ENCODE measurements around the gene AKNA. TPM values are rescaled to one million over a fixed set of nuclear protein-coding genes. Genes with fewer than 3 reads are reported as not detected.

Gene AKNA
- total RNA-seq, 3 donors from 2014 or later = 20.1 to 52.0 (median 35.7) TPM

- no peaks in the 10 kb centered on the region for H3K4me1 ChIP-seq
- TF ChIP-seq POLR2AphosphoS5 (IDR thresholded peaks at IDR 0.05) (no peak), CTCF (IDR thresholded peaks at IDR 0.05) (no peak), POLR2A (IDR thresholded peaks at IDR 0.05) (no peak)
- H3K4me3 ChIP-seq = no peak overlapping the region
- intact Hi-C loops (cut with DNase I; ENCODE audit: low total_unique reads) = no loop called here
- H3K27me3 ChIP-seq = no peaks in the 10 kb centered on the region
- no peak for DNase-seq (ENCODE audit: low spot score in 2 of 2)
- peak overlapping the region in 1 of 2 donors; percentile 63 for H3K27ac ChIP-seq
- peaks cover 20% of the 10 kb centered on the region for H3K36me3 ChIP-seq
- H3K9me3 ChIP-seq = no peaks in the 10 kb centered on the region
Measured at GRCh38 chr9:114348261-114348905, 39.4 kb downstream of the AKNA start.

GRCh38 chr9:114347675-114348074 is 40.1 kb downstream of the AKNA start:
- intact Hi-C loops (cut with DNase I; ENCODE audit: low total_unique reads) = no loop called here
- Histone ChIP-seq H3K36me3 (peaks cover 20% of the 10 kb centered on the region), H3K27me3 (no peaks in the 10 kb centered on the region), H3K27ac (no peak overlapping the region), H3K9me3 (no peaks in the 10 kb centered on the region), H3K4me1 (no peaks in the 10 kb centered on the region), H3K4me3 (no peak overlapping the region)
- no peak for DNase-seq (ENCODE audit: low spot score in 2 of 2)
- no peak for TF ChIP-seq POLR2A (IDR thresholded peaks at IDR 0.05)
- no peak for TF ChIP-seq POLR2AphosphoS5 (IDR thresholded peaks at IDR 0.05)
- no peak for TF ChIP-seq CTCF (IDR thresholded peaks at IDR 0.05)

- no peak overlapping the region for H3K4me3 ChIP-seq
- no peak overlapping the region for H3K27ac ChIP-seq
Measured at GRCh38 chr9:114346146-114346545, 41.6 kb downstream of the AKNA start.

GRCh38 chr9:114345493-114346065 is 42.2 kb downstream of the AKNA start:
- Histone ChIP-seq H3K36me3 (peaks cover 20% of the 10 kb centered on the region), H3K27me3 (no peaks in the 10 kb centered on the region), H3K27ac (no peak overlapping the region), H3K4me1 (no peaks in the 10 kb centered on the region), H3K9me3 (no peaks in the 10 kb centered on the region), H3K4me3 (no peak overlapping the region)
- TF ChIP-seq POLR2AphosphoS5 (IDR thresholded peaks at IDR 0.05) (no peak), CTCF (IDR thresholded peaks at IDR 0.05) (no peak), POLR2A (IDR thresholded peaks at IDR 0.05) (no peak)
- no peak for DNase-seq (ENCODE audit: low spot score in 2 of 2)
- intact Hi-C loops (cut with DNase I; ENCODE audit: low total_unique reads) = no loop called here

More at GRCh38 chr9:114346146-114346545, 41.6 kb downstream of the AKNA start:
- DNase-seq (ENCODE audit: low spot score in 2 of 2) = no peak
- Histone ChIP-seq H3K9me3 (no peaks in the 10 kb centered on the region), H3K27me3 (no peaks in the 10 kb centered on the region), H3K4me1 (no peaks in the 10 kb centered on the region), H3K36me3 (peaks cover 20% of the 10 kb centered on the region)
- TF ChIP-seq POLR2AphosphoS5 (IDR thresholded peaks at IDR 0.05) = no peak
- TF ChIP-seq POLR2A (IDR thresholded peaks at IDR 0.05) = no peak
- no peak for TF ChIP-seq CTCF (IDR thresholded peaks at IDR 0.05)
- intact Hi-C loops (cut with DNase I; ENCODE audit: low total_unique reads) = no loop called here

GRCh38 chr9:114344692-114345091 is 43.1 kb downstream of the AKNA start:
- DNase-seq (ENCODE audit: low spot score in 2 of 2) = no peak
- Histone ChIP-seq H3K27me3 (no peaks in the 10 kb centered on the region), H3K4me1 (no peaks in the 10 kb centered on the region), H3K27ac (no peak overlapping the region), H3K9me3 (no peaks in the 10 kb centered on the region), H3K4me3 (no peak overlapping the region), H3K36me3 (peaks cover 18% of the 10 kb centered on the region)
- TF ChIP-seq POLR2A (IDR thresholded peaks at IDR 0.05) = no peak
- TF ChIP-seq POLR2AphosphoS5 (IDR thresholded peaks at IDR 0.05) = no peak
- no peak for TF ChIP-seq CTCF (IDR thresholded peaks at IDR 0.05)
- intact Hi-C loops (cut with DNase I; ENCODE audit: low total_unique reads) = no loop called here
